HL-60 (cell line): Measurements from ENCODE around the gene ZIC4.

Source experiments
- CTCF ChIP-seq: IDR thresholded peaks from one replicate; pipeline ENCODE4 v1.5.1; 2011; ENCODE audit warnings: low read length, control low read depth, inconsistent platforms; ENCODE audit not compliant: insufficient read depth
- GABPA ChIP-seq: IDR thresholded peaks from 2 replicates; pipeline ENCODE4 v1.6.1; 2012; ENCODE audit warnings: low read depth
- POLR2AphosphoS5 ChIP-seq: IDR thresholded peaks from 2 replicates; pipeline ENCODE4 v1.6.1; 2012; ENCODE audit warnings: low read depth
- REST ChIP-seq: IDR thresholded peaks from 2 replicates; pipeline ENCODE4 v1.6.1; 2012; ENCODE audit warnings: low read depth; ENCODE audit not compliant: insufficient replicate concordance
- SPI1 ChIP-seq: IDR thresholded peaks from 2 replicates; pipeline ENCODE4 v1.6.1; 2012; ENCODE audit warnings: low read depth, mild to moderate bottlenecking, borderline replicate concordance

GRCh38 chr3:147392625-147392946 lies 13.8 kb downstream of the ZIC4 start:
- TF ChIP-seq CTCF (no peak), POLR2AphosphoS5 (no peak), REST (no peak), GABPA (no peak), SPI1 (no peak)
